ENCODE results near the gene LMAN2L. TPM values are rescaled to one million over a fixed set of nuclear protein-coding genes. Genes with fewer than 3 reads are reported as not detected.

The LMAN2L gene
- total RNA-seq, result 10 to 100 TPM; 11.7 to 22.1 TPM
- long read RNA-seq, transcript LMAN2L-201 (8 exons, 2,397 nt), result major isoform, 62 of 65 reads
- long read RNA-seq, partial matches to known transcripts, result 0 of 65 reads
- long read RNA-seq, other reads (novel, unspliced or antisense), result 1 of 65 reads

GRCh38 chr2:96739633-96740428 lies at the start of gene LMAN2L:
TSS of gene LMAN2L (minus strand) at chr2:96740064. CDS start at chr2:96740040, 24 bp downstream.
- ATAC-seq, result peak; percentile 100
- peak; percentile 99 for DNase-seq
- intact Hi-C loops (cut with DNase I), result loop anchor here in 1 of 2 donors (10.0 kb wide), 1 partner anchor 225 kb away; no protein-coding TSS in a partner anchor

DNA sequence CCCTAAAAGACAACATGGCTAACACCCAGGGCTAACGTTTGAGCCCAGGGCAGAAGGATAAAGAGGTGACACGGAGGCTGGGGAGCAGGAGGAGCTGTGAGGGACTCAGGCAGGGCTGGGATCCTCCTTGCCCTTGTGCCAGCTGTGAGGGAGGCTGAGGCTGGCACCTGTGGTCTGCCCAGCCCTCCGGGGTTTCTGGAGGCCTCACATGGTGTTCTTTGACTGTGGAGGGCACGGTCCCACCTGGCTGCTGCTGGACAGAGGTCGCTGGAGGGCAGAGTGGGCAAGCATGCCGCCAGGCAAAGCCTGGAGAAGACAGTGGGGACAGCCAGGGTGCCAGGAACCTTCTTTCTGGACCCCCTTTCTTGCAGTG lies 49.4 kb upstream of the LMAN2L start:
- peak in 1 of 2 donors; percentile 3 for ATAC-seq
- intact Hi-C loops (cut with DNase I), result no loop called here
- DNase-seq, result no peak

- peak; percentile 65 for DNase-seq
- intact Hi-C loops (cut with DNase I), result no loop called here
- ATAC-seq, result peak; percentile 87 to 96
Measured at GRCh38 chr2:96788442-96789244, 48.8 kb upstream of the LMAN2L start.

- no peak for ATAC-seq
- no peak for DNase-seq
- intact Hi-C loops (cut with DNase I), result no loop called here
Measured at GRCh38 chr2:96787411-96787810, 47.5 kb upstream of the LMAN2L start.

- DNase-seq, result no peak
- intact Hi-C loops (cut with DNase I), result no loop called here
- no peak for ATAC-seq
Measured at GRCh38 chr2:96783388-96783787, 43.5 kb upstream of the LMAN2L start.

DNA sequence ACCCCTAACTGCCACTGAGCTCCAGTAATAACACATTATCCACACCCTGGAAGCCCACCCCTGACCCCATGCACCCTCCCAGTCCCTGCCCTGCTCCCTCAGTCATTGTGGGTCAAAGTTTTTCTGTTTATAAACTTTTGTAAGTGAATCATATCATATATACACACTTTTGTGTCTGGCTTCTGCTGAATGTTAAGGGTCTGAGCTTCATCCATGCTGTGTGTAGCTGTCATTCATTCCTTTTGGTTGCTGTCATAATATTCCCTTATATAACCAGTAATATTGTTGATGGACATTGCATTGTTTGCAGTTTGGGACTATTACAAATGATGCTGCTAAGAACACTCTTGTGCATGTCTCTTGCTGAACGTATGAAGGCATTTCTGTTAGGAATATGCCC lies 35.3 kb upstream of the LMAN2L start:
- intact Hi-C loops (cut with DNase I), result no loop called here
- no peak for DNase-seq
- ATAC-seq, result no peak

DNA sequence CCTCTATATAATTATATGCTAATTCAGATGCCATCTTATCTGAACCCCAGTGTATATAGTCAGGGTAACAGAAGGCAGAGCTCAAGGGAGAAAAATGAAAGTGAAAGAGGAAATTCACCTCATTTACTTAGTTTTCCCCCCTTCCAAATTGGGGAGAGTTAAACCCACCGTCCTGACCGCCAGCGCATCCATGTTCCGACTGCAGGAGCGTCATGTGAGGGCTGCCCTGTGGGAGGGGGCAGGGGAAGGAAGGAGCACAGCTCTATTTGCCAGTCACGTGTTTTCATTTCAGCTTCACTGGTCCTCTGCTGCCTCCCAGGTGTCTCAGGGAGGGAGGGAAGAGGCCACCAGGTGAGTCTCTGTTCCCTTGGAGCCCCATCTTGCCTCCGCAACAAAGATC lies 34.1 kb upstream of the LMAN2L start:
- no peak for DNase-seq
- no peak for ATAC-seq
- intact Hi-C loops (cut with DNase I), result no loop called here

GRCh38 chr2:96772903-96773671 lies 33.2 kb upstream of the LMAN2L start:
- DNase-seq (peak; percentile 49), ATAC-seq (no peak)
- intact Hi-C loops (cut with DNase I), result no loop called here

DNA sequence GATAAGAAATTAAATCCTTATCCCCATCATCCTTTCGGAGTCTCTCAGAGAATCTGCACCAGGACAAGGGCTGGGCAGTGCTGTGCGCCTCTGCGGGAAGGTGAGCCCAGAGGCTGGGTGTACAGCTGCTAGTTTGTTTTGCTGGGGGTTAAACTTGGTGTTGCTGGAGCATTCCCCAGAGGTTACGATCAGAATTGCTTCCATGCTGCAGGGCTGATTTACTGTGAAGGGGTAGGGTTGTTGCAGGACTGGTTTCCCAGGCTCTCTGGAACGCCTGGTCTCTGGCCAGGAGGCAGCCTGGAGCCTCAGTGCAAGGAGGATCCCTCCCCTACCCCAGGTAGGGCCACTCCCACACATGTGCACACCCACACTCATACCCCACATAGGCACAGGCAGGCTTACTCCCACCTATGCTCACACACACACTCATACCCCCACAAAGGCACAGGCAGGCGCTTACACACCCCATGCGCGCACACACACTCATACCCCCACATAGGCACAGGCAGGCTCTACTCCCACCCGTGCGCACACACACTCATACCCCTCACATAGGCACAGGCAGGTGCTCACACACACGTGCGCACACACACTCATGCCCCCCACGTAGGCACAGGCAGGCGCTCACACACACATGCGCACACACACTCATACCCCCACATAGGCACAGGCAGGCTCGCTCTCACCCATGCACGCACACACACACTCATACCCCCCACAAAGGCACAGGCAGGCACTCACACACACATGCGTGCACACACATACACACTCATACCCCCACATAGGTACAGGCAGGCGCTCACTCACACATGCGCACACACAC lies 32.1 kb upstream of the LMAN2L start:
- DNase-seq, result no peak

DNA sequence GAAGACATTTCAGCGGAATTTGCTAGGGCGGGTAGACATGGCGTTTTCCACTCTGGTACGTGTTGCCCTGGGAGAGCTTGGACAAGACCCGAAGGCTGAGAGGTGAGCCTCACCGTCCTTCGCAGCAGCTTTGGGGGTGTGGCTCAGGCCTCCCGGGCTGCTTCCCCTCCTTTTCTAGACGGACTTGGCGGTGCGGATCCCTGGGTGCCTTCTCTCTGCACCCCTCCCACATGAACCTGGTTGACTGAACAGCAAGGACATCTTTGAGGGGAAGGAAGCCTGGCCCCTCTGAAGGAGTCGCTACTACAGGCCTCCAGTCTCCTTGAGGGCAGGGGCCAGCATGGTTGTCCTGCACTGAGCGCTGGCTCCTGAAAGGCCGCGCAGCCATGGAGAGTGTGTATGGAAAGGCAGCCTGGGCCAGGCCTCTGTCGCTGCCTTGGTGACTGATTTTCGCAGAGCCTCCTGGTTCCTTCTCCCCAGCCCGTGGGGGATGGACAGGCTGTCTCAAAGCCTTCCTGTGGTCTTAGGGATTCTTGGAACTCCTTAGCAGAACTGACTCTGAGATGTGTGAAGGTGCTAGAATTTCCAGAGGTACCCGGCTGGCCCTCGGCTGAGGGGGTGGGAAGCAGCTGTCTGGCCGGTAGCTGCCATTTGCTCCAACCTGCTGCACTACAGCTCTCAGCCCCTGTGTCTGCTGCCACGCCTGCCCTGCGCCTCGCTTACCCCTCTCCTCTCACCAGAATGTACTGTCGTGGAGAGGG lies 30.8 kb upstream of the LMAN2L start:
- ATAC-seq (no peak), DNase-seq (no peak)
- intact Hi-C loops (cut with DNase I), result no loop called here

More for the DNA sequence above, 32.1 kb upstream of the LMAN2L start:
- intact Hi-C loops (cut with DNase I), result no loop called here
- no peak for ATAC-seq

DNA sequence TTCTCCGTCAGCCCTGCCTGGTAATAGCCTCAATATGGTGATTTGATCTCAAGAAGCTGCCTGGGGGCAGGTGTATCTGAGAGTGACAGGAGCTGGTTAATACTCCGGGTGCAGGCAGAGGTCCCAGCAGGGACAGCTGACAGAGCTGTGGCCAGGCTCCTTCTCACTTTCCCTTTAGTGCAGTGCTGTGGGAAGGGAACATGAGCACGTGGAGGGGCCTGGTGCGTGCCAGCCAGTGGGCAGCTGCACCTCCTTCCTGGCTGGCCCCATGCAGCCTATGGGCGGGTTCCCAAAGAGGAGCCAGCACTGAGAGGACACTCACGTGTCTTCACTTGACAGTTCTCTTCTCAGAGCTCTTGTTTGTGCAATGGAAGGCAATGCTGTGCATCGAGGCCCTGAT lies 29.9 kb upstream of the LMAN2L start:
- DNase-seq, result peak; percentile 65
- intact Hi-C loops (cut with DNase I), result no loop called here
- peak; percentile 93 to 98 for ATAC-seq

GRCh38 chr2:96768083-96768561 lies 28.3 kb upstream of the LMAN2L start:
- ATAC-seq (no peak), DNase-seq (no peak)
- intact Hi-C loops (cut with DNase I), result no loop called here

GRCh38 chr2:96767135-96767871 lies 27.4 kb upstream of the LMAN2L start:
- DNase-seq (no peak), ATAC-seq (no peak)
- intact Hi-C loops (cut with DNase I), result no loop called here

- no peak for DNase-seq
- ATAC-seq, result peak in 1 of 2 donors; percentile 4
- intact Hi-C loops (cut with DNase I), result loop anchor here in 1 of 2 donors (5.0 kb wide), 1 partner anchor 127 kb away; the partner anchor contains the start of gene KANSL3
Measured at GRCh38 chr2:96764253-96764637, 24.4 kb upstream of the LMAN2L start.

GRCh38 chr2:96763511-96764252 lies 23.8 kb upstream of the LMAN2L start:
- ATAC-seq, result no peak
- intact Hi-C loops (cut with DNase I), result loop anchor here in 1 of 2 donors (5.0 kb wide), 1 partner anchor 126 kb away; the partner anchor contains the start of gene KANSL3
- DNase-seq, result no peak

All from left cardiac atrium (tissue), 4 donors.